CD4-positive, alpha-beta T cell treated with Interleukin-12 subunit alpha and Interleukin-12 subunit beta, for 1 hour (primary cell): ENCODE results near the gene APP.

Experiments
- DNase-seq: peaks from one replicate; pipeline ENCODE4 v3.0.0-alpha.2; 2020

Gene APP

DNA sequence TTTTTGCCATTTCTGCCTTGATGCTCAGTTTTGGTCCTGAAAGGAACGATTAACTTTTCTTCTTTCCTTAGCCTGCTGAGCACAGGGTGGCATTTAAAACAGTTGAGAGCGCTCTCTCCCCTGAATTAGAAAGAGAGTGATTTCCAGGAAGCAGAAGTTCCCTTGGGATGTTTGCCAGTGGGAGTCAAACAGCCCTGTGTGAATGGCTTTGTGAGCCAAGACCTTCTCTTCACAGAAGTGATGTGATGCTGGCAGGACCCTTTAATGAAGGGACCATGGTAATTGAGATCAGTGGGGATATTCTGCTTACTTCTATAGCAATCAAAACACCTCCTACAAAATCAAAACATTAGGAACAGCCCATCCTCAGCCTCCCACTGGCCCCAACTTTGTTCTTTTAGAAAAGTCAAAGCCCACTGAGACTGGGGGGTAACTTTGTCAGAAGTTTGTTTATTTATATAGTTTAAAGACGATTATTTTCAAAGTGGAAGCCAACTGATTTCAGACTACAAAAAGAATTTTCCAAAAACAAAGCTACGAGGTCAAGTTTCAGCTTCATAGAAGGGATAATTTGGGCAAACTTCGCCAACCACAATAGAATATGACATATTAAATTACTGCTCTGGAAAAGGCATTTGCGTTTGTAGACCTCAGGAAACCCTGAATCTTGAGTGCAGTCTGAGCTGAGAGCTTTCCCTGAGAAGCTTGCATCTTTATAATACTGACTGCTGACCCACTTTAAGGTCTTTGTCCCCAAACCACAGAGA, 313.1 kb downstream of the APP start:
- DNase-seq: no peak

- DNase-seq: no peak
Measured at GRCh38 chr21:25855576-25855975, 315.0 kb downstream of the APP start.

DNA sequence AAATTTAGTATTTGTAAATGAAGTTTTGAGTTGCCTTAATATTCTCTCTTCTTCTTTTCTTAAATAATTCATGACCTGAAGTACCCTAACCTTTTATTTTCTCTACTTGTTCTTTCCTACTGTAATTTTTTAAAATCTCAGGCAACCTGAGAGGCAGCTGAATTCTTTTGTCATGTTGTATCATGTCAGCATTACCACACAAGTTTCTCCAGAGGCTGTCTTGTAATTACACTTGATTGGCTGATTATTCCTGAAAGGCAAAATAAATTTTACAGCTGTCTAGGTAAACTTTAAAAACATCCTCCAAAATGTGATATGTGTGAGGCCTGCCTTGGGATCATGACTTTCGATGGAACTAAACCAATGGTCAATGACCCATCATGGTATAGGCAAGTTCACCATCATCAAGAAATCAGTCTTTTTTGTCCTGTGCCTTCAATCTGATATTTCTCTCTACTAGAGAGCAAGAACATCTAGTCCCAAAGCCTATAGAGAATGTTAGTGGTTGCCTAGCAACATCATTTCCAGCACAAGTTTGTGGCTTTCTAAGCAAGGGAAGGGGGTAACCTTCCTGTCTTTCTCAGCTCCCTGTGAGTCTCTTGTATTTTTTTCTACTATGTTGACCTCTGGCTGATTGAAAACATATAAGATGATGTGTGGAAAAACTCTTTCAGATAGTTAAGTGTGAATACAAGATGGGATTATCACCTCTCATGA, 320.3 kb downstream of the APP start:
- no peak for DNase-seq

DNA sequence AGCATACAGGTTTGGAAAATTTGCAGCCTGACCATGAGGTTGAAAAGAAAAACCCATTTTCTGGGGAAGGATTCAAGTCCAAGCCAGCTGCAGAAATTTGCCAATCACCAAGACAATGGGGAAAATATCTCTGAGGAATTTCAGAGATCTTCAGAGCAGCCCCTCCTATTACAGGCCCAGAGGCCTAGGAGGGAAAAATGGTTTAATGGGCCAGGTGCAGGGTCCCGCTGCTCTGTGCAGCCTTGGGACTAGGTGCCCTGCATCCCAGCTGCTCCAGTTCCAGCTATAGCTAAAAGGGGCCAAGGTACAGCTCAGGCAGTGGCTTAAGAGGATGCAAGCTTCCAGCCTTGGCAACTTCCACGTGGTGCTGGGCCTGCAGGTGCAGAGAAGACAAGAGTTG, 322.3 kb downstream of the APP start:
- no peak for DNase-seq

- no peak for DNase-seq
Measured at GRCh38 chr21:25845729-25846256, 324.8 kb downstream of the APP start.

- no peak for DNase-seq
Measured at GRCh38 chr21:25842925-25843324, 327.6 kb downstream of the APP start.

GRCh38 chr21:25838809-25839208, 331.8 kb downstream of the APP start:
- no peak for DNase-seq

- DNase-seq: no peak
Measured at GRCh38 chr21:25837533-25838265, 332.9 kb downstream of the APP start.

DNA sequence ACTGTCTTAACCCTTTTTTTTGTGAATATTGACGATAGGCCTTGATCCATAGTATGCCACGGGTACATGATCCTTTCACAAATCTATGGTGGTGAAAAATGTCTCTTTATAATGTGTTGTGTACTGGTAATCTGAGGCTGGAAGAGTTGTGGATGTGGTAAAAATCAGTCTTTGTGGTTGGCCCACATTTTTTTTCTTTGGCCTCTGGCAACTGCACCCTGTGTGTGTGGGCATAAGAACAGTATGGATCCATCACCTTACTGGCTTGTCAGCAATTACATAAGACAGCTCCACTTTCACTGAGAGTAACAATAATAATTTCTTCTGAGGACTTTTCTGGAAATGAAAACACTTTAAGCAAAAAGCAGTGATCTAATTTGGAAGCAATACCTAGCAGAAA, 334.2 kb downstream of the APP start:
- DNase-seq: no peak

GRCh38 chr21:25834381-25834780, 336.2 kb downstream of the APP start:
- no peak for DNase-seq

GRCh38 chr21:25831300-25831960, 339.1 kb downstream of the APP start:
- no peak for DNase-seq
